Mammary microvascular endothelial cell (primary cell): ENCODE measurements around the gene FOSL2. TPM values are rescaled to one million over a fixed set of nuclear protein-coding genes. Genes with fewer than 3 reads are reported as not detected.

Experiments used
- total RNA-seq: library from RNA; depleted of rRNA; stranded (reverse); fragments of >200 nt; gene quantifications from 2 replicates; pipeline ENCODE4 v1.2.3, GENCODE V29; 2015

Gene FOSL2
- total RNA-seq, result 54.4 and 58.7 TPM in 2 replicates

GRCh38 chr2:28392297-28393113, at the start of gene FOSL2:
Gene FOSL2 (plus strand): TSS chr2:28392858. CDS start chr2:28393721, 863 bp downstream.

Other genes with a start within 250 kb of the FOSL2 start
- gene PLB1, start 103.2 kb downstream of the FOSL2 start, total RNA-seq, result 0.20 and 0.33 TPM in 2 replicates